IPS-18c (cell line): ENCODE data around the gene SARDH.

Source experiments
- H3K4me3 ChIP-seq: 2 replicates; pipeline ENCODE4 v1.7.0; 2013; ENCODE audit warnings: low read depth, mild to moderate bottlenecking, low read length, moderate library complexity; ENCODE audit not compliant: insufficient read depth
- H3K9me3 ChIP-seq: one replicate; pipeline ENCODE4 v1.6.1; 2013; ENCODE audit warnings: mild to moderate bottlenecking, low read length, moderate library complexity; ENCODE audit not compliant: control insufficient read depth, insufficient read depth

Gene SARDH

GRCh38 chr9:133686642-133687575 lies 51.2 kb downstream of the SARDH start:
- no peaks in the 10 kb centered on the region for H3K9me3 ChIP-seq
- no peak overlapping the region for H3K4me3 ChIP-seq

GRCh38 chr9:133685653-133686609 lies 52.2 kb downstream of the SARDH start:
- H3K9me3 ChIP-seq: no peaks in the 10 kb centered on the region

GRCh38 chr9:133684936-133685361 lies 53.2 kb downstream of the SARDH start:
- Histone ChIP-seq H3K9me3 (no peaks in the 10 kb centered on the region), H3K4me3 (no peak overlapping the region)

More at GRCh38 chr9:133685653-133686609, 52.2 kb downstream of the SARDH start:
- H3K4me3 ChIP-seq: no peak overlapping the region

GRCh38 chr9:133684121-133684935 lies 53.8 kb downstream of the SARDH start:
- Histone ChIP-seq H3K4me3 (no peak overlapping the region), H3K9me3 (no peaks in the 10 kb centered on the region)

GRCh38 chr9:133683586-133684120 lies 54.5 kb downstream of the SARDH start:
- no peaks in the 10 kb centered on the region for H3K9me3 ChIP-seq
- no peak overlapping the region for H3K4me3 ChIP-seq

- no peak overlapping the region for H3K4me3 ChIP-seq
Measured at GRCh38 chr9:133682818-133683585, 55.1 kb downstream of the SARDH start.

GRCh38 chr9:133681658-133682306 lies 56.4 kb downstream of the SARDH start:
- no peak overlapping the region for H3K4me3 ChIP-seq

More at GRCh38 chr9:133682818-133683585, 55.1 kb downstream of the SARDH start:
- H3K9me3 ChIP-seq: no peaks in the 10 kb centered on the region

GRCh38 chr9:133680976-133681657 lies 57.0 kb downstream of the SARDH start:
- Histone ChIP-seq H3K9me3 (no peaks in the 10 kb centered on the region), H3K4me3 (no peak overlapping the region)

More at GRCh38 chr9:133681658-133682306, 56.4 kb downstream of the SARDH start:
- no peaks in the 10 kb centered on the region for H3K9me3 ChIP-seq

GRCh38 chr9:133680250-133680975 lies 57.7 kb downstream of the SARDH start:
- no peak overlapping the region for H3K4me3 ChIP-seq
- H3K9me3 ChIP-seq: no peaks in the 10 kb centered on the region

- no peaks in the 10 kb centered on the region for H3K9me3 ChIP-seq
- H3K4me3 ChIP-seq: no peak overlapping the region
Measured at GRCh38 chr9:133679466-133680061, 58.6 kb downstream of the SARDH start.

GRCh38 chr9:133679056-133679455 lies 59.1 kb downstream of the SARDH start:
- H3K9me3 ChIP-seq: no peaks in the 10 kb centered on the region
- H3K4me3 ChIP-seq: no peak overlapping the region

- Histone ChIP-seq H3K4me3 (no peak overlapping the region), H3K9me3 (no peaks in the 10 kb centered on the region)
Measured at GRCh38 chr9:133677126-133678010, 60.8 kb downstream of the SARDH start.

GRCh38 chr9:133676450-133676849 lies 61.7 kb downstream of the SARDH start:
- H3K9me3 ChIP-seq: no peaks in the 10 kb centered on the region
- H3K4me3 ChIP-seq: no peak overlapping the region
